HEK293 (cell line): ENCODE data around the gene TMIE.

Experiments used
- CTCF ChIP-seq: fragments of 450-650 bp; formaldehyde crosslinking; IDR thresholded peaks from 2 replicates; pipeline ENCODE4 v1.5.1; 2016; ENCODE audit warnings: missing biosample characterization, missing genetic modification characterization
- GFI1B ChIP-seq: fragments of 450-650 bp; formaldehyde crosslinking; IDR thresholded peaks from 2 replicates; pipeline ENCODE4 v1.5.1; 2016; ENCODE audit warnings: missing biosample characterization, missing genetic modification characterization
- ZNF138 ChIP-seq: fragments of 450-650 bp; formaldehyde crosslinking; IDR thresholded peaks from 2 replicates; pipeline ENCODE4 v1.5.1; 2016; ENCODE audit warnings: missing biosample characterization, missing genetic modification characterization, borderline replicate concordance
- ZNF530 ChIP-seq: fragments of 450-650 bp; formaldehyde crosslinking; IDR thresholded peaks from 2 replicates; pipeline ENCODE4 v1.5.1; 2016; ENCODE audit warnings: low read depth, missing biosample characterization, missing genetic modification characterization
- ZNF830 ChIP-seq: fragments of 450-650 bp; IDR thresholded peaks from 2 replicates; pipeline ENCODE4 v1.5.0; 2018; ENCODE audit warnings: missing biosample characterization, missing genetic modification characterization, low read depth, mild to moderate bottlenecking, moderate library complexity
- TF ChIP-seq, protein P1 (sequence below): fragments of 450-650 bp; formaldehyde crosslinking; IDR thresholded peaks from 2 replicates; pipeline ENCODE4 v1.5.1; 2016; ENCODE audit warnings: missing biosample characterization, missing genetic modification characterization

- TF ChIP-seq ZNF830 (tag by site-specific recombination) (no peak), CTCF (tag by site-specific recombination) (no peak), ZNF138 (tag by site-specific recombination) (no peak), ZNF530 (tag by site-specific recombination) (no peak), GFI1B (no peak)
- TF ChIP-seq, protein P1, sequence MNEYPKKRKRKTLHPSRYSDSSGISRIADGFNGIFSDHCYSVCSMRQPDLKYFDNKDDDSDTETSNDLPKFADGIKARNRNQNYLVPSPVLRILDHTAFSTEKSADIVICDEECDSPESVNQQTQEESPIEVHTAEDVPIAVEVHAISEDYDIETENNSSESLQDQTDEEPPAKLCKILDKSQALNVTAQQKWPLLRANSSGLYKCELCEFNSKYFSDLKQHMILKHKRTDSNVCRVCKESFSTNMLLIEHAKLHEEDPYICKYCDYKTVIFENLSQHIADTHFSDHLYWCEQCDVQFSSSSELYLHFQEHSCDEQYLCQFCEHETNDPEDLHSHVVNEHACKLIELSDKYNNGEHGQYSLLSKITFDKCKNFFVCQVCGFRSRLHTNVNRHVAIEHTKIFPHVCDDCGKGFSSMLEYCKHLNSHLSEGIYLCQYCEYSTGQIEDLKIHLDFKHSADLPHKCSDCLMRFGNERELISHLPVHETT (tag by site-specific recombination) = no peak
Observed at GRCh38 chr3:46729038-46729437, 27.8 kb downstream of the TMIE start.
